Measurements from ENCODE around the gene MRPL34. TPM values are rescaled to one million over a fixed set of nuclear protein-coding genes. Genes with fewer than 3 reads are reported as not detected.

MRPL34 gene
- polyA plus RNA-seq, 1 of the 3 experiments (the other 2 are of a cell fraction): 72.9 TPM

GRCh38 chr19:17286752-17287151 lies 18.9 kb upstream of the MRPL34 start:
- Histone ChIP-seq H3K9me2 (no peaks in the 10 kb centered on the region), H3K4me2 (no peak overlapping the region), H3K36me3 (replicated peaks in 1 of 2; ENCODE audit: control insufficient read depth in 1 of 2, insufficient read depth in 2 of 2, low read length in 1 of 2) (no peaks in the 10 kb centered on the region), H3K79me2 (ENCODE audit: insufficient read depth) (no peaks in the 10 kb centered on the region), H3K27me3 (ENCODE audit: insufficient read depth) (no peaks in the 10 kb centered on the region), H3K4me1 (ENCODE audit: control insufficient read depth in 1 of 2, insufficient read depth in 2 of 2, low read depth in 1 of 2, low read length in 1 of 2) (peaks cover 0 to 5% of the 10 kb centered on the region in 2 experiments; a peak in 1 of 4 replicates), H3K9ac (no peak overlapping the region), H3F3A (replicated peaks; ENCODE audit: insufficient read depth) (peaks cover 7% of the 10 kb centered on the region), H3K4me3 (ENCODE audit: low read depth in 2 of 2, low read length in 1 of 2) (no peak overlapping the region), H3K9me3 (no peaks in the 10 kb centered on the region), H3K27ac (ENCODE audit: low read depth in 2 of 2, low read length in 1 of 2) (no peak overlapping the region), H4K20me1 (ENCODE audit: insufficient read depth) (no peaks in the 10 kb centered on the region), H2AFZ (ENCODE audit: low read depth) (no peak overlapping the region)
- 100% methylated on average over 9 of the region's 9 CpGs for WGBS (ENCODE audit: low lambda C conversion rate)
- TF ChIP-seq FOXJ3 (CRISPR knock-in tag; IDR thresholded peaks at IDR 0.05) (no peak), JUND (IDR thresholded peaks at IDR 0.05) (no peak), USF1 (IDR thresholded peaks at IDR 0.05; ENCODE audit: borderline replicate concordance, low read depth) (no peak), EZH2phosphoT487 (IDR thresholded peaks at IDR 0.05; ENCODE audit: borderline replicate concordance, low read depth) (no peak), FOXM1 (IDR thresholded peaks at IDR 0.05; ENCODE audit: low read depth) (no peak), FOSL2 (IDR thresholded peaks at IDR 0.05; ENCODE audit: borderline replicate concordance, low read depth) (no peak), MXI1 (IDR thresholded peaks at IDR 0.05; ENCODE audit: low read depth, low read length) (no peak), TAF1 (IDR thresholded peaks at IDR 0.05; ENCODE audit: borderline replicate concordance, low read depth, low read length) (no peak), ELF1 (IDR thresholded peaks at IDR 0.05) (no peak), REST (IDR thresholded peaks at IDR 0.05; ENCODE audit: low read depth, low read length) (no peak), SMC3 (IDR thresholded peaks at IDR 0.05; ENCODE audit: low read depth, low read length) (no peak), PBX3 (IDR thresholded peaks at IDR 0.05) (no peak), IRF3 (IDR thresholded peaks at IDR 0.05; ENCODE audit: low read depth, low read length) (no peak), CTCF (IDR thresholded peaks at IDR 0.05) (no peak), YY1 (IDR thresholded peaks at IDR 0.05; ENCODE audit: low read depth) (no peak)
- CTCF ChIA-PET: interaction anchor here (0.6 kb wide), 1 partner anchor 34 kb away, joined by 3 read pairs; no protein-coding TSS in a partner anchor
- no peak for DNase-seq
- POLR2A ChIA-PET: no interaction called here

Data from SK-N-SH (cell line).